SIG-M5 (cell line): Measurements from ENCODE around the gene CCDC137.
"Not testable (repeated sequence)": the region's sequence is repeated elsewhere in the genome, so short reads cannot be mapped to it uniquely, and the experiment has no call there.

Source experiments
- DNase-seq: peaks from one replicate; lab custom pipeline; 2025; lab: John Stamatoyannopoulos, UW

Gene CCDC137

GRCh38 chr17:81651692-81652091 lies 14.8 kb upstream of the CCDC137 start:
- no peak for DNase-seq

GRCh38 chr17:81652906-81653771 lies 13.4 kb upstream of the CCDC137 start:
- no peak for DNase-seq

GRCh38 chr17:81655378-81656117 lies 11.0 kb upstream of the CCDC137 start:
- DNase-seq, result no peak

DNA sequence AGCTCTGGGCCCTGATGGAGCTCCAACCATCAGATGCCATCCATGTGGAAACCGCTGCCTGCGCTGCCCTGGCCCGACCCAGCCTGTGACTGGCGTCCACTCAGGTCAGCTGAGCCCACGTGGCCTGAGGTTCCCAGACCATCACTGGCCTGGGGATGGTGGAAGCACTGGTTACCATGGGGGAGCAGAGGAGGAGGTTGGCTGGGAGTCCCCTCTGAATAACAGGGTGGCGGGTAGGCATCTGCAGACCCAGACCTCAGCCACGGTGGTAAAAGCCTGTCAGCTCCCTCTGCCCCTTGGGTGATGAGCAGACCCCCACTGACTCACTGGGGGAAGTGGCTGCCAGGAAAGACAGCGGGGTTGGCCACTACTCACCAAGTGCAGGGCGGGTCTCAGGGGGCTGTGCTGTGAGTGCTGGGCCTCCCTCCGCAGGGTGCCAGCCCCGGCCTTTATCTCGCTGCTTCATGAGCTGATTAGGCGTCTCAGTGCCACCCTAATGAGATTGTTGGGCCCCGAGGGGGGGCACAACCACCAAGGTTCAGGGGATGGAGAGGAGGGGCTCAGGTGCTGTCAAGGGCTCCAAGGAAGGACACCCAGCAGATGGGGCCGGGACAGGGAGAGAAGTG lies 10.3 kb upstream of the CCDC137 start, which contains the start of gene PDE6G:
Gene PDE6G (minus strand): TSS at position 425 of the 626 bp plus-strand sequence. CDS start 3,237 bp downstream, outside the sequence.
- DNase-seq, result no peak

- no peak for DNase-seq
Observed at GRCh38 chr17:81656835-81657234, 9.7 kb upstream of the CCDC137 start.

DNA sequence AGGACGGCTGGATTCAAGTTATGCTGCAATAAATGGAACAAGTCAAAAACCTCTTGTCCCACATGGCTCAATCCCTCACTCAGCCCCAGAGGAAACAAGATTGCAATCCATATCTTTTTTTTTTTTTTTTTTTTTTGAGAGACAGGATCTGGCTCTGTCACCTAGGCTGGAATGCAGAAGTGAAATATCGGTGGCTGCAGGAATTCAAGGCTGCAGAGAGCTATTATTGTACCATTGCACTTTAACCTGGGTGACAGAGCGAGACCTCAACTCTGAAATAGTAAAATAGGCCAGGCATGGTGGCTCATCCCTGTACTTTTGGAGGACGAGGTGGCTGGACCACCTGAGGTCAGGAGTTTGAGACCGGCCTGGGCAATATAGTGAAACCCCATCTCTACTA lies 7.5 kb upstream of the CCDC137 start:
- DNase-seq, result no peak

DNA sequence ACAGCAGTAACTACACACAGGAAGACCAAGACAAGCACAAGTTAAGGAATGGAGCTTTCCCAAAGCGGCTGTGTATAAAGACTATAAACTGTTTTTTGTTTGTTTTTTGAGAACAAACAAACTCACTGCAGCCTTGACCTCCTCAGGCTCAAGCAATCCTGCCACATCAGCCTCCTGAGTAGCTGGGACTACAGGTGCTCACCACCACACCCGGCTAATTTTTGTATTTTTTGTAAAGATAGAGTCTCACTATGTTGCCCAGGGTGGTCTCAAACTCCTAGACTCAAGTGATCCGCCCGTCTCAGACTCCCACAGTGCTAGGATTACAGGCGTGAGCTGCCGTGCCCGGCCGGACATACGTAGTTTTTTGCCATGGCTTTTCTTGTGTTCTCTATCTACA lies 6.1 kb upstream of the CCDC137 start:
- no peak for DNase-seq

DNA sequence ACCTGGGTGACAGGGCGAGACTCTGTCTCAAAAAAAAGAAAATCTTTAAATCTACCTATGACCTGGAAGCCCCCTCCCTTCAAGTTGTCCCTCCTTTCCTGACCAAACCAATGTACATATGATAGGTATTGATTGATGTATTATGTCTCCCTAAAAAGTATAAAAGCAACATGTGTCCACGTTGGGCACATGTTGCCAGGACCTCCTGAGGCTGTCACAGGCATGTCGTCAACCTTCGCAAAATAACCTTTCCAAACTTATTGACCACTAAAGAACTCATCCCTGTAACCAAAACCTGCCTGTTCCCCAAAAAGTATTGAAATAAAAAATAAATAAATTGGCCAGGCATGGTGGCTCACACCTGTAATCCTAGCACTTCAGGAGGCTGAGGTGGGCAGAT lies 4.5 kb upstream of the CCDC137 start:
- DNase-seq, result no peak

- DNase-seq, result no peak
Observed at GRCh38 chr17:81664051-81664470, 2.5 kb upstream of the CCDC137 start.

DNA sequence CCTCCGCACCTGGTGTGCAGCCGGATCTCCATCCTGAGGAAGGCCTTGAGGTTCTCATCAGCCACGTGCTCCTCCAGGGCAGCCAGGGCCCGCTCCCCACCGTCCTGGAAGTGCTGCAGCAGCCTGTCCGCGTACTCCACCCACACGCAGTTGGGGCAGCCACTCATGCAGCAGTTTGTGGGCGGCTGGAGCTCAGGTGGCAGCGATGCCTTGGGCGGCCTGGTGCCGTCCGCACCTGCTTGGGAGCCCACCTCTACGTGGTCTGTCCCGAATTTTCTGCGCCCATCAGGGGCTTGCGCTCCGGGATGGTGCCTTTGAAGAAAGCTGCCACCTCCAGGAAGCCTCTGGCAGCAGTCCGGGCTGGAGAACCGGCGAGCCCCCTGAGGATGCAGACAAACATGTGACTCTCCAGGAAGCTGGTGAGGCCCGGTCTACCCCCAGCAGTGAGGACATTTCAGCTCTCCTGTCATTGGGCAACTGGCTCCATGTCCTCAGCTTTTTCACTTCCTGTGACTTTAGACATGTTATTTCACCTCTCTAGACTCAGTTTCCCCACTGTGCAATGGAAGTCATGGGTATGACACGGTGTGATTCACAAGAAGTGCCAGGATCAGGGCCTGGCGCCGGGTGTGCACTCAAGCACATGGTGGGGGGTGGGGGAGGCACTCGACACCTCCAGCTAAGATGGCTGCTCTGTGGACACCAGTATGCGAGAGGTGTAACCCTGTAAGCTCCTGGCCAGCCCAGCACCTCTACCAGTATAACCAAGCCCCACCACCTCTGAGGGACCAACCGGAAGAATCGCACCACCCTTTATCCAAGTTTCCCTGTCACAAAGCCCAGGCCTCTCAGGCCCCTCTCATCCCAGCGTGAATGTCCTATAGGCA lies 1.1 kb upstream of the CCDC137 start:
- no peak for DNase-seq

GRCh38 chr17:81666092-81666341 lies 520 bp upstream of the CCDC137 start:
- no peak for DNase-seq

DNA sequence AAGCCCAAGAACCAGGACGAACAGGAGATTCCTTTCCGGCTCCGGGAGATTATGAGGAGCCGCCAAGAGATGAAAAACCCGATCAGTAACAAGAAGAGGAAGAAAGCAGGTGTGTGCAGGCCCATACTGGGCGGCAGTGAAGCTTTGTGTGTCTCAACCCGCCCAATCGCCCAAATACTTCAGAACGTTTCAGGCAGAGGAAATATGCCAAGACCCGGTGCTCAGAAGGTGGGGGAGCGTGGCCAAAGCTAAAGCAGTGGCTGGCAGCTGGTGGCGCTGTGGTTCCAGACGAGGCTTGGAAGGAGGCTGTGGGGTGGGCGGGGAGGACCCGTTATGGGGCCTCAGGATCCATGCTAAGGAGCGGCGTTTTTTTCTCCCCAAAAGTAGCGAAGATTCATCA lies 1.2 kb downstream of the CCDC137 start:
- peak; percentile 31 for DNase-seq

DNA sequence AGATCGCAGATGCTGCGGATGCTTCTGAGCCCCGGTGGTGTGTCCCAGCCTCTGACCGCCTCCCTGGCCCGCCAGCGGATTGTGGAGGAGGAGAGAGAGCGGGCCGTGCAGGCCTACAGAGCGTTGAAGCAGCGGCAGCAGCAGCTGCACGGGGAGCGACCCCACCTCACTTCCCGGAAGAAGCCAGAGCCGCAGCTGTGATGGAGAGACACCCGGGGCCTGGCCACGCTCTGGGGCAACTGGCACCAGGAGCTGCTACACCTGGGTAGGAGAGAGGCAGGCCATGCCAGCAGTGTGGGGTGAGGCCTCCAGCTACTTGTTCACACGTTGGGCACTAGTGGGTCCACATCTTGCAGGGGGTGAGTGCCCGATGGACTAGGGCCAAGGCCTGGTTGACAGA lies 6.0 kb downstream of the CCDC137 start:
- no peak for DNase-seq

- no peak for DNase-seq
Observed at GRCh38 chr17:81672954-81673353, 6.4 kb downstream of the CCDC137 start.

DNA sequence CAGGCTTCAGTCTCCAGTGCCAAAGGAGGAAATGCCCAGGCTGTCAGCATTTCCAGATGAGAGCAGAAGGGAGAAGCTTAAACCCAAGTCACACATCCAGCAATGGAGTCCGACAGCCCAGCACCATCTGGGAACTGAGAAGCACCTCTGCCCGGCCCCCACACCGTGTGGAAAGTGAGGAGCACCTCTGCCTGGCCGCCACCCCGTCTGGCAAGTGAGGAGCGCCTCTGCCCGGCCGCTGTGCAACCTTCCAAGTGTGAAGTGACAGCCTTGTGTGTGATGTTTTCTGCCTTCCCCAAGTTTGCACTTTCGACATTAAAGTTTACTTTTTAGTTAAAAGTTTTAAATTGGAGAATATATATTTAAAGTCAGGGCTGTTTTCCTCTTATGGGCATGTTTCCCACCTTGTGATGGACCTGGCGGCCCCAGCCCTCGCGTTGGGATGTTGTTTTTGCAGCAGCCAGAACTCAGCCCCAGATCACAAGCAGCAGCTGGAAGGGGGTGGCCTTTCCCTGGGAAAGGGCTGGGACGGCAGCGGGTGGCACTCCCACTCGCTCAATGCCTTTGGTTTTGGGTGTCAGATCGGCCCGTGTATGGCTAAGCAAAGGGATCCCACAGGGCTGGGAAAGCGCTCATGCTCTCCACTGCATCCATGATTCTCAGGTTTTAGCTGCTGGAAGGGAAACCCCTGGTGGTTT lies 7.2 kb downstream of the CCDC137 start:
- no peak for DNase-seq

GRCh38 chr17:81675515-81676221 lies 9.1 kb downstream of the CCDC137 start:
- not testable (repeated sequence) for DNase-seq

GRCh38 chr17:81676906-81677305 lies 10.4 kb downstream of the CCDC137 start:
- no peak for DNase-seq

GRCh38 chr17:81680150-81680549 lies 13.6 kb downstream of the CCDC137 start:
- DNase-seq, result no peak

- DNase-seq, result no peak
Observed at GRCh38 chr17:81681672-81682071, 15.1 kb downstream of the CCDC137 start.

DNA sequence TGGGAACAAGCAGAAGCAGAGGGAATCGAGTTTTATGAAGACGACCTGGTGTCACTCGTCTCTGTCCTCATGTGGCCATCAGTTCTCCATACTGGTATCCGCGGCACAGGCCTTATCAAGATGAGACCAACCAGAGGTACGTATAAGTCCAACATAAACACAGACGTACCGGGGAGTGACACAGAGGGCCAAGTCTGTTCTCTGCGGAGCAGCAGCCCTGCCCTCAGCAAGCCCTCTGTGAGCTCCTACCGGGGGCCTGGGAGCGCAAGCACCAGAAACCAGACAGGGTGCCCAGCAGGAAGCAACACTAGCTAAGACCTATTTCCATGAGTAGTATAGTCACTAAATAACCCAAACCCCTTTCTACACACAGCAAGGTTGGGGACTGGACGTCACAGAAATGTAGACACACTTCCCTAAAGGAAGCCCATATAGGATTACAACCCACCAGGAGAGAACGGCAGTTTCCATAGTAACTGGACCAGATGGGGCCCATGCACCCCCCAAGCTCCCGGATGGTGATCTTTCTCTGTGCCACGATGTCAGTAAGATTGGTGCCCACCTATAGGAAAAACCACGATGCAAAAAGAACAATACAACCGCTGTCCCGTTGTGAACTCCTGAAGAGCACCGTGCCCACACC lies 16.1 kb downstream of the CCDC137 start:
- no peak for DNase-seq
